Measurements from ENCODE around the gene TAPBPL. TPM values are rescaled to one million over a fixed set of nuclear protein-coding genes. Genes with fewer than 3 reads are reported as not detected.
A peak's percentile ranks its signal among the peaks of the same experiment; 100 is the strongest.

Gene TAPBPL
- total RNA-seq, 1 donor, result 13.8 TPM

DNA sequence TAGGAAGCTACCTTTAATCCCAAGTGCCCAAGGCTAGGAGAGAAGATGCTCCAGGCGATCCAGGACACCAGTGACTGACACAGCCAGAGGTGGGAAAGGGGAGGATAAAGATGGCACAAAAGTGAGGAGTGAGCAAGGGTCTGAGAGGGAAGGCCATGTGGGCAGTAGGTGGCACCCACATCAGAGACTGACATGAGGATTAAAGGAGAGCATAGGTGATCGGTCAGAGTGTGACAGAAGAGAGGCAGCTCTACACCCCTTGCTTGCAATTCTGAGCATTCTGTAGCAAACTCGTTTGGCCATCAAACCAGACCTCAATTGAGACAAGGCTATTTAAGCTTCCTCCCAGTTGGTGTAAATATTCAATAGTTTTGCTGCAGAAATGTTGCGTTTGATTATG is 7.8 kb upstream of the TAPBPL start:
- Histone ChIP-seq H3K36me3 (ENCODE audit: insufficient read depth, low read length) (peaks cover 37% of the 10 kb centered on the region), H2AFZ (ENCODE audit: low read length) (no peak overlapping the region), H3K27me3 (ENCODE audit: insufficient read depth, low read length) (no peaks in the 10 kb centered on the region), H4K20me1 (ENCODE audit: insufficient read depth, low read length) (no peaks in the 10 kb centered on the region), H3K9me3 (ENCODE audit: low read depth, low read length) (no peaks in the 10 kb centered on the region), H3K4me2 (ENCODE audit: insufficient read depth, low read length) (no peak overlapping the region), H3K27ac (ENCODE audit: low read depth, low read length) (no peak overlapping the region), H3K4me3 (ENCODE audit: insufficient read depth, low read length) (no peak overlapping the region), H3K79me2 (ENCODE audit: insufficient read depth, low read length) (no peaks in the 10 kb centered on the region), H3K4me1 (ENCODE audit: insufficient read depth, low read length) (no peaks in the 10 kb centered on the region)
- DNase-seq (ENCODE audit: insufficient read length, low spot score, missing footprints), result no peak
- TF ChIP-seq CTCF (IDR thresholded peaks at IDR 0.05; ENCODE audit: extremely low read depth, low read depth, low read length), result no peak

GRCh38 chr12:6444704-6445688 is 6.8 kb upstream of the TAPBPL start, which contains the start of gene CD27:
CD27 (plus strand) TSS chr12:6444955; CDS start chr12:6445096, 141 bp downstream.
- TF ChIP-seq CTCF (IDR thresholded peaks at IDR 0.05; ENCODE audit: extremely low read depth, low read depth, low read length), result no peak
- Histone ChIP-seq H3K4me2 (ENCODE audit: insufficient read depth, low read length) (no peak within 1 kb of the TSS), H3K4me1 (ENCODE audit: insufficient read depth, low read length) (peaks cover 2% of the 10 kb centered on the region), H3K36me3 (ENCODE audit: insufficient read depth, low read length) (peaks cover 37% of the 10 kb centered on the region), H2AFZ (ENCODE audit: low read length) (no peak within 1 kb of the TSS), H3K4me3 (ENCODE audit: insufficient read depth, low read length) (no peak within 1 kb of the TSS), H3K9me3 (ENCODE audit: low read depth, low read length) (no peaks in the 10 kb centered on the region), H3K79me2 (ENCODE audit: insufficient read depth, low read length) (peaks cover 2% of the 10 kb centered on the region), H3K27ac (ENCODE audit: low read depth, low read length) (no peak within 1 kb of the TSS), H4K20me1 (ENCODE audit: insufficient read depth, low read length) (no peaks in the 10 kb centered on the region), H3K27me3 (ENCODE audit: insufficient read depth, low read length) (no peaks in the 10 kb centered on the region)
- no peak for DNase-seq (ENCODE audit: insufficient read length, low spot score, missing footprints)

DNA sequence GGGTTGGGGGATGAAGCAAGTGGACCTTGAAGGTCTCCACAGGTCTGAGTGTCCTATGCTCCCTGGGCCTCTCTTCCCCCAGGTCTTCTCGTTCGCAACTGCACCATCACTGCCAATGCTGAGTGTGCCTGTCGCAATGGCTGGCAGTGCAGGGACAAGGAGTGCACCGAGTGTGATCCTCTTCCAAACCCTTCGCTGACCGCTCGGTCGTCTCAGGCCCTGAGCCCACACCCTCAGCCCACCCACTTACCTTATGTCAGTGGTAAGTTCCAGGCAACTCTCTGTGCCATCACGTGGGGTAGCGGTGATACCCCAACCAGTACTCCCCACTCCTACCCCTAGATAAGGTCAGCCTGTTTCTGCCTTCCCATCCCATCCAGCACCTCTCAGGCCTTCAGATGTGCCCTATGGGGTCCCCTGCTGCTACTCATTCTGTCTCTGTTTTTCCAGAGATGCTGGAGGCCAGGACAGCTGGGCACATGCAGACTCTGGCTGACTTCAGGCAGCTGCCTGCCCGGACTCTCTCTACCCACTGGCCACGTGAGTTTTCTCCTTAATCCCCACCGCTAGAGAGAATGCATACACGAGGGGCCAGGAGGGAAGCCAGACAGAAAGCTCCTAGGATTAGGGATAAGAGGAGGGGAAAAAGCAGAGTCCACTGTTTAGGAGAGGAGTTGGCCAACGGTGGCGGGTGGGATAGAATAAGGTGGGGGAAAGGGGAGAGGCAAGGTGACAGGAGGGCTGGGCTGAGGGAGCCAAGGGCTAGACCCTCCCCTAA is 1.6 kb upstream of the TAPBPL start:
- H3K27ac ChIP-seq (ENCODE audit: low read depth, low read length), result peak overlapping the region; percentile 90
- H3K27me3 ChIP-seq (ENCODE audit: insufficient read depth, low read length), result no peaks in the 10 kb centered on the region
- peaks cover 33% of the 10 kb centered on the region for H3K36me3 ChIP-seq (ENCODE audit: insufficient read depth, low read length)
- DNase-seq (ENCODE audit: insufficient read length, low spot score, missing footprints), result no peak
- H4K20me1 ChIP-seq (ENCODE audit: insufficient read depth, low read length), result no peaks in the 10 kb centered on the region
- H2AFZ ChIP-seq (ENCODE audit: low read length), result peak overlapping the region; percentile 96
- no peaks in the 10 kb centered on the region for H3K9me3 ChIP-seq (ENCODE audit: low read depth, low read length)
- H3K79me2 ChIP-seq (ENCODE audit: insufficient read depth, low read length), result peaks cover 18% of the 10 kb centered on the region
- H3K4me1 ChIP-seq (ENCODE audit: insufficient read depth, low read length), result peaks cover 29% of the 10 kb centered on the region
- no peak for TF ChIP-seq CTCF (IDR thresholded peaks at IDR 0.05; ENCODE audit: extremely low read depth, low read depth, low read length)
- peak overlapping the region; percentile 97 for H3K4me2 ChIP-seq (ENCODE audit: insufficient read depth, low read length)
- H3K4me3 ChIP-seq (ENCODE audit: insufficient read depth, low read length), result peak overlapping the region; percentile 97
